Measurements from ENCODE around the gene WNT9B.
A peak's percentile ranks its signal among the peaks of the same experiment; 100 is the strongest.

GRCh38 chr17:46822388-46822921 lies 28.9 kb upstream of the WNT9B start:
- TF ChIP-seq CTCF (IDR thresholded peaks at IDR 0.05) = peak; percentile 95
- no peak for TF ChIP-seq ZFX (IDR thresholded peaks at IDR 0.05; ENCODE audit: borderline replicate concordance)
